CD4-positive, alpha-beta T cell (primary cell): ENCODE measurements around the gene PCNX3. TPM values are rescaled to one million over a fixed set of nuclear protein-coding genes. Genes with fewer than 3 reads are reported as not detected.
A peak's percentile ranks its signal among the peaks of the same experiment; 100 is the strongest.

Experiments used
- ATAC-seq: fragments of 200-7000 bp; cut with Tn5 transposase; one replicate; pipeline ENCODE4 v1.10.0; 2022; ENCODE audit warnings: mild to moderate bottlenecking; ENCODE audit not compliant: poor library complexity
- CTCF ChIA-PET: fragments of 350-600 bp; sonication (Branson Sonifier 250); formaldehyde crosslinking; loops from one replicate; lab custom pipeline; 2021; ENCODE audit warnings: antibody characterized with exemption, inconsistent platforms; lab: Charles Lee
- POLR2A ChIA-PET: fragments of 350-600 bp; sonication (Branson Sonifier 250); formaldehyde crosslinking; loops from one replicate; lab custom pipeline; 2021; ENCODE audit warnings: antibody characterized with exemption, inconsistent platforms; lab: Charles Lee
- DNase-seq, 14 experiments: peaks; one replicate each; pipeline ENCODE4 v3.0.0-alpha.2; 2013 to 2020; ENCODE audit warnings: mixed read lengths in 2 of 14
- H3K27ac ChIP-seq, 2 donors: one replicate each; pipeline versions ENCODE4 v1.5.1 to v1.7.0; 2013; ENCODE audit warnings: low read length in 2 of 2, low read depth in 1 of 2, mild to moderate bottlenecking in 1 of 2
- H3K27me3 ChIP-seq, 2 experiments: 1 replicate in 1 of 2; 2 replicates in 1 of 2; pipeline versions ENCODE4 v1.6.1 to v1.7.0; 2013; ENCODE audit warnings: low read length in 2 of 2, control low read depth in 1 of 2, mild to moderate bottlenecking in 1 of 2, moderate library complexity in 1 of 2; ENCODE audit not compliant: insufficient read depth in 2 of 2, control insufficient read depth in 1 of 2
- H3K36me3 ChIP-seq: one replicate; pipeline ENCODE4 v1.6.1; 2013; ENCODE audit warnings: low read length, control low read depth; ENCODE audit not compliant: insufficient read depth
- H3K4me1 ChIP-seq: one replicate; pipeline ENCODE4 v1.6.1; 2013; ENCODE audit warnings: low read length, control low read depth; ENCODE audit not compliant: insufficient read depth
- H3K4me3 ChIP-seq: one replicate; pipeline ENCODE4 v1.5.1; 2013; ENCODE audit warnings: mild to moderate bottlenecking, low read length, moderate library complexity
- H3K9me3 ChIP-seq, 2 experiments: 1 replicate in 1 of 2; 2 replicates in 1 of 2; pipeline versions ENCODE4 v1.6.1 to v1.7.0; 2013; ENCODE audit warnings: low read length in 2 of 2, mild to moderate bottlenecking in 2 of 2, control low read depth in 1 of 2, moderate library complexity in 1 of 2; ENCODE audit not compliant: control insufficient read depth in 1 of 2, insufficient read depth in 1 of 2
- H3K27ac Mint-ChIP-seq: one replicate; pipeline ENCODE4 v1.8.0; 2020; ENCODE audit warnings: mixed read lengths
- H3K27me3 Mint-ChIP-seq: one replicate; pipeline ENCODE4 v1.8.0; 2021; ENCODE audit warnings: mixed read lengths
- H3K36me3 Mint-ChIP-seq: one replicate; pipeline ENCODE4 v1.8.0; 2021; ENCODE audit warnings: low read depth, mixed read lengths
- H3K4me1 Mint-ChIP-seq: one replicate; pipeline ENCODE4 v1.8.0; 2021; ENCODE audit warnings: low read depth, mixed read lengths
- H3K4me3 Mint-ChIP-seq: one replicate; pipeline ENCODE4 v1.8.0; 2020; ENCODE audit warnings: mild to moderate bottlenecking, mixed read lengths
- H3K9me3 Mint-ChIP-seq: one replicate; pipeline ENCODE4 v1.8.0; 2020; ENCODE audit warnings: mixed read lengths
- intact Hi-C, 2 experiments: fragments of 100-400 bp; cut with DNase I in 1 of 2; cut with micrococcal nuclease in 1 of 2; formaldehyde crosslinking; loops; one replicate each; pipeline versions ENCODE4 v1.15.1 to v1.9.0; 2023 to 2025; cut with DNase I, micrococcal nuclease
- total RNA-seq, 174 experiments: library from RNA in 2 of 174; stranded (reverse) in 2 of 174; gene quantifications; one replicate each; pipeline ENCODE4 v1.2.3 and lab custom pipeline; 2021 to 2026
- TF ChIP-seq, protein P1 (sequence below): fragments of 200-600 bp; IDR thresholded peaks from one replicate; pipeline ENCODE4 v1.8.0; 2022; ENCODE audit warnings: antibody characterized with exemption, mild to moderate bottlenecking

PCNX3 gene
- total RNA-seq, 2 experiments from 2014 or later: 37.3 to 40.5 TPM

GRCh38 chr11:65634109-65634436 is 18.5 kb downstream of the PCNX3 start:
- Mint-ChIP-seq H3K4me1 (peaks cover 34% of the 10 kb centered on the region), H3K36me3 (peaks cover 63% of the 10 kb centered on the region), H3K4me3 (no peak overlapping the region), H3K9me3 (no peaks in the 10 kb centered on the region), H3K27ac (peak overlapping the region; percentile 50), H3K27me3 (no peaks in the 10 kb centered on the region)
- Histone ChIP-seq H3K27me3 (no peaks in the 10 kb centered on the region), H3K27ac (no peak overlapping the region), H3K4me3 (no peak overlapping the region), H3K36me3 (peaks cover 79% of the 10 kb centered on the region), H3K9me3 (no peaks in the 10 kb centered on the region), H3K4me1 (peaks cover 38% of the 10 kb centered on the region)
- TF ChIP-seq, protein P1, sequence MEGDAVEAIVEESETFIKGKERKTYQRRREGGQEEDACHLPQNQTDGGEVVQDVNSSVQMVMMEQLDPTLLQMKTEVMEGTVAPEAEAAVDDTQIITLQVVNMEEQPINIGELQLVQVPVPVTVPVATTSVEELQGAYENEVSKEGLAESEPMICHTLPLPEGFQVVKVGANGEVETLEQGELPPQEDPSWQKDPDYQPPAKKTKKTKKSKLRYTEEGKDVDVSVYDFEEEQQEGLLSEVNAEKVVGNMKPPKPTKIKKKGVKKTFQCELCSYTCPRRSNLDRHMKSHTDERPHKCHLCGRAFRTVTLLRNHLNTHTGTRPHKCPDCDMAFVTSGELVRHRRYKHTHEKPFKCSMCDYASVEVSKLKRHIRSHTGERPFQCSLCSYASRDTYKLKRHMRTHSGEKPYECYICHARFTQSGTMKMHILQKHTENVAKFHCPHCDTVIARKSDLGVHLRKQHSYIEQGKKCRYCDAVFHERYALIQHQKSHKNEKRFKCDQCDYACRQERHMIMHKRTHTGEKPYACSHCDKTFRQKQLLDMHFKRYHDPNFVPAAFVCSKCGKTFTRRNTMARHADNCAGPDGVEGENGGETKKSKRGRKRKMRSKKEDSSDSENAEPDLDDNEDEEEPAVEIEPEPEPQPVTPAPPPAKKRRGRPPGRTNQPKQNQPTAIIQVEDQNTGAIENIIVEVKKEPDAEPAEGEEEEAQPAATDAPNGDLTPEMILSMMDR: no peak
- no peak for ATAC-seq
- ChIA-PET POLR2A (interaction anchor here (0.7 to 1.6 kb wide), 3 partner anchors 19 to 29 kb away, joined by 3 to 6 read pairs (median 3); partner anchors contain the start of genes PCNX3 and RELA), CTCF (interaction anchor here (0.6 to 1.2 kb wide), 2 partner anchors 10 to 77 kb away, joined by 3 read pairs; no protein-coding TSS in a partner anchor)
- DNase-seq: no peak
- intact Hi-C loops: no loop called here

DNA sequence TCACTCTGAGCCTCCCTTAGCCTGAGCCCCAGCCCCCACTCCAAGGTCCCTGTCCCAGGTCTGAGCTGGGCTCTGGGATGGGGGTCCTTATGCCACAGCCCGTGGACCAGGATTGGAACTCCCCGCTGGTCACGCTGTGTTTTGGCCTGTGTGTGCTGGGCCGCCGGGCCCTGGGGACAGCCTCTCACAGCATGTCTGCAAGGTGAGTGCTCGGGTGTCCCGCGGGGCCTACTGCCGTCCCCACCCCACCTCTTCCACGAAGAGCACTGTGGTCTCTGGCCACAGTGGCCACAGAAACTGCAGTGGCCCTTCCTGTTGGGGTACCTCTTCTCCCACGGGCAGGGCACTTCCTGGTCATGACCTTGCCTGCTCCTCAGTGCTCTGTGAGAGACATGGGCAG is 18.9 kb downstream of the PCNX3 start:
- Mint-ChIP-seq H3K27me3 (no peaks in the 10 kb centered on the region), H3K36me3 (peaks cover 60% of the 10 kb centered on the region), H3K4me3 (no peak overlapping the region), H3K9me3 (no peaks in the 10 kb centered on the region), H3K4me1 (peaks cover 38% of the 10 kb centered on the region), H3K27ac (no peak overlapping the region)
- POLR2A ChIA-PET: interaction anchor here (0.7 to 1.0 kb wide), 2 partner anchors 26 to 28 kb away, joined by 3 read pairs; partner anchors contain the start of gene RELA
- TF ChIP-seq, protein P1: no peak
- Histone ChIP-seq H3K4me1 (peaks cover 41% of the 10 kb centered on the region), H3K27me3 (no peaks in the 10 kb centered on the region), H3K4me3 (no peak overlapping the region), H3K9me3 (no peaks in the 10 kb centered on the region), H3K27ac (no peak overlapping the region), H3K36me3 (peaks cover 75% of the 10 kb centered on the region)
- DNase-seq: no peak
- intact Hi-C loops: no loop called here
- no peak for ATAC-seq
- CTCF ChIA-PET: interaction anchor here (0.6 kb wide), 1 partner anchor 77 kb away, joined by 3 read pairs; no protein-coding TSS in a partner anchor

DNA sequence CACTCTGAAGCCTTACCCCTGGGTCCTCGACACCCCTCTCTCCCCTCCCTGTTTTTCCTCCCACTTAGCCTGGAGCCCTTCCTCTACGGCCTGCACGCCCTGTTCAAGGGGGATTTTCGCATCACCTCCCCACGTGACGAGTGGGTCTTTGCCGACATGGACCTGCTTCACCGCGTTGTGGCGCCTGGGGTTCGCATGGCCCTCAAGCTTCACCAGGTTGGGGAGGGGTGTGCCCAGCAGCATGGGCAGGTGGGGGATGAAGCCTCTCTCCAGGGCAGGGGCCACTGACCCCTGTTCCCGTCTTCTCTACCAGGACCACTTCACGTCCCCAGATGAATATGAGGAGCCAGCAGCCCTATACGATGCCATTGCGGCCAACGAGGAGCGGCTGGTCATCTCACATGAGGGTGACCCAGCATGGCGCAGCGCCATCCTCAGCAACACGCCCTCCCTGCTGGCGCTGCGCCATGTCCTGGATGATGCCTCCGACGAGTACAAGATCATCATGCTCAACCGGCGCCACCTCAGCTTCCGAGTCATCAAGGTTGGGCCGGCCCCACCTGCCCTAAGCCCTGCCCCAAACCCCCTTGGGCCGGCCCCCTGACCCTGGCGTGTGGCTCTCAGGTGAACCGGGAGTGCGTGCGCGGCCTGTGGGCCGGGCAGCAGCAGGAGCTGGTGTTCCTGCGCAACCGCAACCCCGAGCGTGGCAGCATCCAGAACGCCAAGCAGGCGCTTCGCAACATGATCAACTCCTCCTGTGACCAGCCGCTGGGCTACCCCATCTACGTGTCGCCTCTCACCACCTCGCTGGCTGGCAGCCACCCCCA is 19.5 kb downstream of the PCNX3 start:
- intact Hi-C loops: no loop called here
- H3K4me3 Mint-ChIP-seq: peak overlapping the region; percentile 39

More for the DNA sequence above, 19.5 kb downstream of the PCNX3 start:
- Histone ChIP-seq H3K27me3 (no peaks in the 10 kb centered on the region), H3K27ac (no peak overlapping the region), H3K9me3 (no peaks in the 10 kb centered on the region), H3K4me1 (peaks cover 48% of the 10 kb centered on the region), H3K4me3 (no peak overlapping the region), H3K36me3 (peaks cover 70% of the 10 kb centered on the region)
- POLR2A ChIA-PET: interaction anchor here (1.4 to 1.7 kb wide), 2 partner anchors 17 to 20 kb away, joined by 3 to 4 read pairs; partner anchors contain the start of gene PCNX3
- Mint-ChIP-seq H3K36me3 (peaks cover 62% of the 10 kb centered on the region), H3K27me3 (no peaks in the 10 kb centered on the region), H3K4me1 (peaks cover 45% of the 10 kb centered on the region), H3K27ac (peak overlapping the region; percentile 42), H3K9me3 (no peaks in the 10 kb centered on the region)
- TF ChIP-seq, protein P1: no peak
- ATAC-seq: no peak
- CTCF ChIA-PET: interaction anchor here (0.5 kb wide), 1 partner anchor 543 kb away, joined by 5 read pairs; no protein-coding TSS in a partner anchor
- no peak for DNase-seq
